Hematopoietic multipotent progenitor cell treated with erythropoietin and hydrocortisone succinate and interleukin-3 and kit ligand, for 6 days (in vitro differentiated cells): ENCODE data around the gene HELZ.

Source experiments
- DNase-seq: peaks from one replicate; pipeline ENCODE4 v3.0.0-alpha.2; 2015

The HELZ gene

DNA sequence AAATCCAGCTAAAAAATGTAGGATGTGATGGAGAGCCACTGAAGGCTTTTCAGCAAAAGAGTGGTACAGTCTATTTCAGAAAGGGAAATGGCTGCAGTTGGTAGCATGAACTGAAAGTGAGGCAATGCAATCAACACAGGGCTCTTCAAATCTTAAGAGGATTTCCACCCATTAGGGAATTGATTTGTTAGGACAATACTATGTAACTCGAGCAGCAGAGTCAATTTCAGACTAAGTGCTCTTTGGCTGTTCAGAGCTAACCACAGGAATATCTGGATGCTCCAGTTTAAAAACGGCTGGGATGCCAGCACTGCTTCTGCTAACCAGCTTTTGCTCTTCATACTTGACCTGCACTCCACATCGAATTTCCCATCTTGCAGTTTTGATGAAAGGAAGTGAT lies 176.0 kb downstream of the HELZ start:
- no peak for DNase-seq

DNA sequence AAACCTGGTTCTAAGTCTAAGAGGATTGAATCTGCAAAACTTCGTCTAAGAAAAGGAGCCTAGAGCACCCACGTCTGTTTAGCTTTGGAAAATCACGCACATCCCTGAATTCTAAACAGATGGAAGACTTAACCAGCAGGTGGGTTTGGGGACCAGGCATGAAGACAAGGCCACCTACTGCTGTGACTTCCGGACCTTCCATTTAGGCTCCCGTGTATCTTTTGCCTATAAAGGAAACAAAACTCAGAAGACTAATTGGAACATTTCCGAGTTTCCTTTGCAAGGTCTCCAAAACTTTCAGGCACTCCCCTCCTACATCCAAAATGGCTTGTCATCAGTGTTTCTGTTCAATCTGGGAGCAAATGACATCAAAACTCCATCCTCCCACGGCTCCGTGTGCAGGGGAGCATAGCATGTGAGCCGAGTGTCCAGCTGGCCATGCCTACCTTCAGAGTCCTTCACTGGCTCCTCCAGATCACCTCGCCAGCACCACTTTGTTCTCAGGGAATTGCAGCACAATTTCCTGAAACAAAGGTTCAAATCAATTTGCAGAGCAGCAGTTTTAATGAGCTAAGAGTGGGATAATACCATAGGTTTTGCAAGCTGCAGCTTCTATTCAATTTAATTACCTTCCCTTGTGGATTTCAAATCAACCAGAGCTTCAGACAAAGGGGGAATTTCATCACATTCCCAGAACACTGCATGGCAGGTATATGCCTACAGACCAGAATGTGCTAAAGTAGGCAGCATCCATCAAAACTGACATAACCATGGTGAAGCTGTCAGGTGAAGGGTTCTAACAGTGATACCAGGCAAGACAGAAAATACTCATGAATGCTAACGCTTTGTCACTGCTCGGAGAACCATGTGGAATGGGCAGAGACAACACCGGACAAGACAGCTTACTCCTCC lies 177.2 kb downstream of the HELZ start:
- no peak for DNase-seq

DNA sequence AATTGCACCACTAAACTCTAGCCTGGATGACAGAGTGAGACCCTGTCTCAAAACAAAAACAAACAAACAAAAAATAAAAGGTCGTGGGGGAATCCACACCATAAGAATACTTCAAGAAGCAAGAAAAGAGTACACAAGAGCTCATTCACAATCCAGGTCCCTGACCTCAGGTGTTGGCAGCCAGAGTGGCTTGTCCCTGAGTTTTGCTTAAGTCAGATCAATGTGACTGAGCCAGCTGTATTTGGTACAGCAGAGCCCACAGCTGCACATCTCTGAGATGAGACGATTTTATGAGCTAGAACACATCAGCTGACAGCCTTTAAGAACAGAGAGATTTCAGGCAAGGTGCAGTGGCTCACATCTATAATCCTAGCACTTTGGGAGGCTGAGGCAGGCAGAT lies 178.3 kb downstream of the HELZ start:
- DNase-seq, result no peak

DNA sequence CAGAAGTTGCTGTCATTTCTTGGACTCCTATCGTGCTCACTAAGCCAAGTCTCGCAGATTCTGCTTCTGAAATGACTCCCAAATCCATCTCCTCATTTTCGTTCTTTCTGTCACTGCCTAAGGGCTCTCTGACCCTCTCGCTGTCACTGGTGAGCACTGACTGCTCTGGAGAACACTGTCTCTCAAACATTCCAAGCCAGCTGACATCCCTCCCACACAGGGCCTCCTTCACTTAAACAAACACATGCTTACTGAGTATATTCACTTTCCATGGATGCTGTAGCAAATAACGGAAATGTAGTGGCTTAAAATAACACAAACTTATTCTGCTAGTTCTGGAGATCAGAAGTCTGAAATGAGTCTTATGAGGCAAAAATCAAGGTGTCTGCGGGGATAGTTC lies 181.9 kb downstream of the HELZ start:
- DNase-seq, result no peak

DNA sequence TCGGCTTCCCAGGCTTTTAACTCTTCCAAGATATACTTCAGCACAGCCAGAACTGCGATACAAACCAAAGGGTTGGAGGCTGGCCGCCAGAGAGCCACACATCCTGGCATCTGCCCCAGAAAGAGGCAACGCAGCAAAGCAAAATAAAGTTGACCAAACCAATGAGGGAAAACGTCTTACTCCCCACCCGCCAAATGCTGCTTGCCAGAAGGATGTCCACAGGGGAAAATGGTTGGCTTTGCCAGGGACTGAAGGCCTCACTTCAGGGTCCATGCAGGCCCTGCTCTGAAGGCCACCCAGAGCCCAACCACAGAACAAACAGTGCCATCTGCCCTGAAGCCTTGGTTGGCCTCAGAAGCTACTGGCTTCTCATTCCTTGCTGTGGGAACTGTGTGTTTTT lies 185.6 kb downstream of the HELZ start:
- no peak for DNase-seq

DNA sequence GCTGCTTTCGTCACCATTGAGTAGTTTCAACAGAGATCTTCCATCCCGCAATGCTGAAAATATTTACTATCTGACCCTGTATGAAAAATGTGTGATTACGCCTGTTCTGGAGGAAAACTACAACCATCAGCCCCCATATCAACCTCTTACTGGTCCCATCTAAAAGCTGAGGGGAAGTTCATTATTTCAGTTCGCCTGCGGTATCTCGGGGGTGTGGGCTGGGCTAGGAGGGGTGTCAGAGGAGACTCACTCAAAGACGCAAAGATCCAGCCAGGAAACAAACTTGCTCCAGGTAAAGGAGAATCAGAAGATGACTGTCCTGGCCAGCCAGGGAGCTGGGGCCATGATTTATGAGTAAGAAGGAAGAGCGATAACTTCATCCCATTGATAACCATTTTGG lies 187.0 kb downstream of the HELZ start:
- DNase-seq, result no peak

DNA sequence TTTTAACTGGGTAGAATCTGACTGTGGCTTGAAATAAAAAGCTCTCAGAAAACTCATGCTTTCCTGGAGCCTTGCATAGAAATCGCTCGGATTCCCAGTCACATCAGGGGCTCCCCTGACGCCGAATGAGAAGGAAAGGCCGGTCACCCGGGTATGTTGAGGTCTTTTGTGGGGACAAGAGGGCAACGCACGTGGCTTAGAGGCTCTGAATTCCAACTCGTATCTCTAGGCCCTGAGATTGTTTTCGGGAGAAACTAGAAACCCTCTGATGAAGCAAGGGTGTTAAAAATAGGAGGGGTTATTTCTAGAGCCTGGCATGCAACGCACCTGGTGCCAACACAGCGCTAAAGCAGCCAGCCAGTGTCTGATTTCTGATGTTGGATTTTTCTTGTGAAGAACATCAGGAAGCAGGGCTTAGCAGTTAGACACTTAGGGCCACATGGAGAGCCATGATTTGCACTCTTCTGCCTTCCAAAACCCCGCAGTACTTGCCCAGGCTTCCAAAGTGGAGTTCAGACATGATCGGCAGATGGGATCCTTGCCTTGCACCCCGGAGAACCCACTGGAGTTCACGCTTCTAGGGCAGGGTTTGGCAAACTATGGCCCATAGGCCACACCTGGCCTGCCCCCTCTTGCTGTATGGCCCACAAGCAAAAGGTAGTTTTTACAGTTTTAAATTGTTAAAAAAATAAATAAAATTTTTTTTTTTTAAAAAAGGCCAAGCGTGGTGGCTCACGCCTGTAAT lies 188.1 kb downstream of the HELZ start:
- DNase-seq, result no peak

DNA sequence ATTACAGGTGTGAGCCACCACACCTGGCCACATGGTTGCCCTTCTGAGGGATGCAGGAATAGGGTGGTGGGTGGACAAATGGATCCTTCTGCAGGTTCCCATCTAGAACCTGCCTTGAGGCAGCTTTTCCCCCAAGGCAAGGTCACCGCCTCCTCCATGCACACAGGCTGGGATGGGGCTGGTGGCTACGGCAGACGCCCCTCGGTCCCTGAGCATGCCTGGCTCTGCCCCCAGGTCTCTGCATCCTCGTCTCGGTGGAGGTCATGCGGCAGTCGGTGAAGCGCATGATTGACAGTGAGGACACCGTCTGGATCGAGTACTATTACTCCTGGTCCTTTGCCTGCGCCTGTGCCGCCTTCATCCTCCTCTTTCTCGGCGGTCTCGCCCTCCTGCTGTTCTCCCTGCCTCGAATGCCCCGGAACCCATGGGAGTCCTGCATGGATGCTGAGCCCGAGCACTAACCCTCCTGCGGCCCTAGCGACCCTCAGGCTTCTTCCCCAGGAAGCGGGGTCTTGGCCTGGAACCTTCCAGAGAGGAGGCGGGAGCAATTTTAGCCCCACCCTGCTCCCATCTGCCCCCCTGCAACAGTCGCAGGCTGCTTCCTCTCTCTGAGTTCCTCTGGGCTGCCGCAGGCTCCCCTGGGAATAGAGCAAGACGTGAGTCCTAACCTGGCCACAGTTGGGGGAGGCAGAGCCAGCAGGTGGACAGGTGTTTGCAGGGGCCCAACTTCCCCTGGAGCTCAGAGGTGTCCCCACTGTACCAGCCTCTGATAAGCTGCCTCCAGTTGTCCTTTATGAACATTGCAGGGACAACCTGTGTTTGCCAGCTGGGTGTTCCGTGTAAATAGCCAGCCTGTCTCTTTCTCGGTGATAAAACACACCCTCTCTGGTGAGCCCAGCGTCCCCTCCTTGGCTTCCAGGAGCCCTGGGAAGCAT lies 188.9 kb downstream of the HELZ start:
- DNase-seq, result no peak

DNA sequence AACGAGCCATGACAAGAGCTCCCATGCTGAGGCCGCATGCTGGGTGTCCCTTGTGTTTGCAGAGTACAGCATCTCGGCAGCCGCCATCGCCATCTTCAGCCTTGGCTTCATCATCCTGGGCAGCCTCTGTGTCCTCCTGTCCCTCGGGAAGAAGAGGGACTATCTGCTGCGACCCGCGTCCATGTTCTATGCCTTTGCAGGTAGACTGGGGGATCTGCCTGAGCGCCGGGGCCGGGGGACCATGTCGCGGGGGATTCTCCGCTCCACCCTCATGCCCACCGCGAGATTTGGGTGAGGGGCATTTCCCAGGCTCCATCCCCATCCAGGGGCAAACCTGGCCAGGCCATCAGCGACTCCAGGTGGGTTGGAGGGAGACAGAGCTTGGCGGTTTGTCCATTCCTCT lies 190.0 kb downstream of the HELZ start:
- no peak for DNase-seq

DNA sequence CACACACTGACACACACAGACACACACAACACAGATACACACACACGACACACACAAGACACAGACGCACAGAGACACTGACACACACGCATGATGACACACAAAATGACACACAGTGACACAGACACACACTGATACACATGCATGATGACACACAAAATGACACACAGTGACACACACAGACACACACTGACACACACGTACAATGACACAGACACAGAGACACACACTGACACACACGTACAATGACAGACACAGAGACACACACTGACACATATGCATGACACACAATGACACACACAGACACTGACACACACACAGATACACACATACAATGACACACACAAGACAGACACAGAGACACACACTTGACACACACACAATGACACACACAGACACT lies 190.4 kb downstream of the HELZ start:
- no peak for DNase-seq

DNA sequence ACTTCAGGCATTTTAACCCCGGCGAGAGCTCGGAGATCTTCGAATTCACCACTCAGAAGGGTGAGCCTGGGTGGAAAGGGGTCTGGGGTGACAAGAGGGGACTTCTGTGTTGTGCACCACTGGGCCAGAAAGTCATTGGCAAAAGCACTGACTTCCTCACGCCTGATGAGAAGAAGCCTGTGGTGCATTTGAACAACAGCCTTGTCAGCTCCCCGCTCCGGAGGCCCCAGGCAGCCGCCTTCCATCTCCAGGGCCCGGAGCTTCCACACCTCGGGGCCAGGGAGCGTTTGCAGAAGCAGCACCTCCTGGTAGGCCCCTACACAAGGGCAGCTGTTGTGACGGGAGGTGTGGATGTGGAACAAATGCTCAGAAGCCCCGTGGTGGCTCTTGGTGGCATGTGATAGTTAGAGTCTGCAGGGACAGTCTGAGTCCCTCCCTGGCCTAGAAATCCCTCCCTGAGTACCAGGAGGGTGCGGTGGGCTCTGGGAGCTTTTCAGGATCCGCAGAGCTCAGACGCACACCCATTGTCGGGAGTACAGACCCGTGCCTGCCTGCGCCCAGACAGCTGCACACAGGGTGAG lies 190.9 kb downstream of the HELZ start:
- DNase-seq, result no peak

DNA sequence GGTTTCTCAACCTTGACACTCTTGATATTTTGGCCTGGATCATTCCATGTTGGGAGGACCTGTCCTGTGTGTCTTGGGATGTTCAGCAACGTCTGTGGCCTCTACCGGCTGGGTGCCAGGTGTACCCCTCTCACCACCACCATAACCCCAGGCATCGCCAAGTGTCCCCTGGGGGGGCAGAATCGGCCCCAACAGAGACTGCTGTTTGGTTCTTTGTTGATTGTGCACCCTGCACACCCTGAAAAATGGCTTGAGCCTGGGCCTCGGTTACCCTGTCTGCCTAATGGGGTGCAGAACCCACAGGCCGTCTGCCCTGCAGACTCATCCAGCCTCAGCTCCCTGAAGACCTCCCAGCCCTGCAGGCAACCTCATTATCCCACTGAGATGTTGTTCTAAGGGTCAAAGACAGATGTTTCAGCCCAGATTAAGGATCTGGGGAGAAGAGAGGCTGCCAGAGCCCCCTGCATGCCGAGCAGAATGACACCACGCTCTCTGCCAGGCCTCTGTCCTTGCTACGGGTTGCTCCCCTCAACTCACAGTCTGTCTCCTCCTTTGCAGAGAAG lies 191.5 kb downstream of the HELZ start:
- DNase-seq, result no peak

DNA sequence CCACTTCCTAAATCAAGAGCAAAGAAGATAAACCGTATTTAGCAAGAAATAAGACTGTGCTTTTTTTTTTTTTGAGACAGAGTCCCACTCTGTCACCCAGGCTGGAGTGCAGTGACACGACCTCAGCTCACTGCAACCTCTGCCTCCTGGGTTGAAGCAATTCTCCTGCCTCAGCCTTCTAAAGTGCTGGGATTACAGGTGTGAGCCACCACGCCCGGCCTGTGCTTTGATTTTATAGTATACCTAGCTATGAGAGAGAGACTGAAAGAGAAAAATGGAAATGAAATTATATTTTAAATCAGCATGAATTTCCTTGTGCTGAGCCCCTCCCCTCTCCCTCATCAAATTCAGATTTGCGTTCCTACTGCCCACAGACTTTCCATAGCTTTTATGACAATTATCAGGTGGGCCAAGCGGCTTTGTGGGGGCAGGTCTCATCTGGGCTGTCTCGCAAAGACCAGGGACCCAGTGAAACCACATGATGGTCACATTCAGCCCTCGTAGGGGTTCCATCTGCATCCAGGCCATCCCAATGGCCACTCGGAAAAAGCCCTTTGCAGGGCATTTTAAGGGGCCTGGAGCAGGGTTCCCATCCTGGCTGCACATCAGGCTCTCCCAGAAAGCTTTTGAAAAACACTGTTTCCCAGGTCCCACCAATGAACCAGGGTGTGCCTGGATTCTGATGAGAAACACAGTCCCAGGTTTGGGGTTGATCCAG lies 192.1 kb downstream of the HELZ start:
- DNase-seq, result no peak

DNA sequence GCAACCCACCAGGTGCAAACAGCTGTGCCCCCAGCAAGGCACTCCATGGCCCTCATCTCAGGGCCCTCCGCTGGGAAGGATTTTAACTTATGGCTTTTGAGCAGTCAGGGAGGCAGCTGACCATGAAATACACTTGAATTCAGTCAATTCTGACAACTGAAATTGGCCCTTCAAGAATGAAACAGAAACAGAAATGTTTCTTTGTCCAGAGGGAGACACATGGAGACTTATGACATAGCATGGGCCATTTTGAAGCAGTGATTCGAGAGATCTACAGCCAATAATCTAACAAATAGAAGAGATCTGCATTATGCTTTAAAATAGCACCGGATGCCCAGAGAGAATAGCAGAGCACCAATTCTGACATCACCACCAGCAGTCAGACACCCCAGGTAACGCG lies 193.2 kb downstream of the HELZ start:
- no peak for DNase-seq

DNA sequence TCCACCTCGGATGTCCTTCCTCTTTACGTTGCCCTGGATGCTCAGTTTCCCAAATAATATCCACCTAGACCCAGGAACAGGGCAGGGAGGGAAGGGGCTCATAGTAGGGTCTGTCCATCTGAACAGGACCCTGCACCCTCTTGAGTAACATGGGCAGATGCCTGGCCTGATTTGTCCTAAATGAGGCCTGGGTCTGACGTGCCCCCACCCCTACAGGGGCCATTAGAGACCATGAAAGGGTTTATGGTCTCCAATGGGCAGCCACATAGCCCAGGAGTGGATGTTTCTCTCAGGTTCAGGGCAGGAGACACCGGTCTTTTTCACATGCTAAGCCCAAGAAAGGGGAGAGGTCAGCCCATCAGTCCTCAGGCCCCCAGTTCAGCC lies 193.8 kb downstream of the HELZ start:
- DNase-seq, result no peak

DNA sequence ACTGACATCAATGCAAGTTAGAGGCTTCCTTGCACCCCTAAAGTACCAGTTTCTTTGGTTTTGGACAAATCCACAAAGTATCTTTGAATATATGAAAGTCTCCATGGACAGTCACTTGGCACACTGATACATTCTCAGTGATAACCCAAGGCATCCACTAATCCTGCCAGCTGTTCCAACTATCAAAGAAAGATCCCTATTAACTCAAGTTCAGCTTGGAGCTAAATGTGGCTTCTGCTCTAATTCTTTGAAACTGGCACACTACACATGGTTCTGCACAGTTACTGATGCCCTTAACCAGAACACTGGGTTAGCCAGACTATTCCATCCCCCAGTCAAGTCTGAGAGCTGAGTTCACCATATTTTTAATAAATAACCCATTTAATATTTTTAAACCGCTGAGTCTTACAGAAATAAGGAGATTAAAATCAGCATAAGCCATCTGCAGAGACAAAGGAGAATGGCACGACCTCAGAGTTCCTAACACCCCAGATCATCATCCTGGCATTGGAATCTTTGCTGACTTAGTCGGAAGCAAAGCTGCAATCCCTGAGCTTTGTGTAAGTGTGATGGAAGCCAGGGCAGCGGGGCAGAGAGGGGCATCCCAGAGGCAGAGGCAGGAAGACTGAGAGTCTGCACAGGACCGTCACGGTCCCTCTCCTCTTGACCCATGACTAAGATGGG lies 194.4 kb downstream of the HELZ start:
- DNase-seq, result no peak

DNA sequence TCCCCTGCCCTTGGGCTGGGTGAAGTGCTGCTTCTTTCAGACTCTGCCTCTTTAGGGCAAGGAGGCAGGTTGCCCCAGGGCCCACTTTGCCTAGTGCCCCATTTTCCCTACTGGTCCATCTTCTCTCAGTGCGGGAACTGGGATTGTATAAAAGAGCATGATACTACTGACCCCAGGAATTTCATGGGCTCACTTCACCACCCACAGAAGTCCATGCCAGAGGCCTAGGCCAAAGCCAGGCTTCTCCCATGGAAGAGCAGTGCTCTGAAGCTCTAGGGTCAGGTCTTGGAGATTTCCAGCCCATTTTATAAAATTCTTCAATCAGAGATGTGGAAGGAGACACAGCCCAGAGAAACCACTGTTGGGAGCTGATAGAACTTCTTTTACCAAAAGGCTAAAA lies 194.9 kb downstream of the HELZ start:
- no peak for DNase-seq

DNA sequence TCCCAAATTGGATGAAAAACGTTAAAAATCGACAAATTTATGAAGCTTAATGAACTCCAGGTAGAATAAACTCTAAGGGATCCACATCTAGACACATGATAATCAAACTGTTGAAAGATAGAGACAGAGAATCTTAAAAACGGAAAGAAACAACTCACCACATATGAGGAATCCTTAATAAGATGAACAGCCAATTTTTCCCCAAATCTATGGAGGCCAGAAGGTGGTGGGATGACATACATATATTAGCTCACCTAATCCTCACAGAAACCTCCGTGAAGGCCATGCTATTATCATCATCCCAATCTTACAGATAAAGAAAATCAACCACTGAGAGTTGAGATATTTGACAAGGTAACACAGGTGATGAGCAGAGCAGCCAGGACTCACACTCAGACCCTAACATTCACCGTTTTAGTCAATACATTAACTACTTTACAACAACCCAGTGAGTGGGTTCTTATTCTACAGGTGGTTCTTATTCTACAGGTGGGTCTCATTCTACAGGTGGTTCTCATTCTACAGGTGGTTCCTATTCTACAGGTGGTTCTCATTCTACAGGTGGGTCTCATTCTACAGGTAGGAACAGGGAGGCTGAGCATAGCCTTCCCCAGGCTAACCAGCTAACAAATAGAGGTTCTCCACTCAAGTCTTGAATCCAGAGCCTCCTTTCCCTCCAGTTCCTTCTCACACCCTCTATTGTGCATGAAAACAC lies 195.8 kb downstream of the HELZ start:
- peak; percentile 6 for DNase-seq

DNA sequence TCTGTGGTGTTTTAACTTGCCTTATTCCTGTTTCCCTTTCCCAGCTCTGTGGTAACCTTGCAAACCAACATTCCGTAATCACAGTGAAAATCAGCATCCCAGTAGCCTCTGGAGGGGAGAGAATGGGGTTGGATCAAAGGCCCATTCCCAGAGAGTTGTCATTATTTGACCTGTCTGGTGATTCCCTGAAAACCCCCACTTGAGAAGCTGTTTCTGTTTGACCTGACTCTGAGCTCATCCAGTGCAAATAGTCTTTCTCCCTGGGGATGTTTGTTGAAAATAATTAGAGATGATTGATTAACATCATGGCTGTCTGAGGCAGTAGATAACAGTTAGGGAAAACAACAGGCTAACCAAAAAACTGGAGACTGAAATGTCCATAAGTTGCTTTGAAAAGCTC lies 197.6 kb downstream of the HELZ start:
- DNase-seq, result no peak

DNA sequence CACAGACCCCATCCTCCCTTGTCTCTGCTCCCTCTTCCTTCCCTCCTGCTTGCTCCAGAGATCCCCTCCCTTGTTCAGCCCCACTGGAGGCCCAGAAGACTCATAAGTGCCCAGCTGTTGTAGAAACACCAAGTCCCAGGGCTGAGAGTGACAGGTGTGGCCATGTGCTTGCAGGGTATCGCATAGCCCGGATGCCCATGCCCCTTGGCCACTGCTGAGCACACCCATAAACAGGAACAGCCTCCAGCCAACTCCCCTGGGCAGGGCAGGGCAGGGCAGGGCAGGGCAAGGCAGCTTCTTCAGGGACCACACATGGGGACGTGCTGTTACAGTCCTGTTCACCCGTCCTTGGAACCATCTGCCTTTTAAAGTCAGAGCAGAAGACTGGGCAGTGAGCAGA lies 198.6 kb downstream of the HELZ start:
- no peak for DNase-seq

DNA sequence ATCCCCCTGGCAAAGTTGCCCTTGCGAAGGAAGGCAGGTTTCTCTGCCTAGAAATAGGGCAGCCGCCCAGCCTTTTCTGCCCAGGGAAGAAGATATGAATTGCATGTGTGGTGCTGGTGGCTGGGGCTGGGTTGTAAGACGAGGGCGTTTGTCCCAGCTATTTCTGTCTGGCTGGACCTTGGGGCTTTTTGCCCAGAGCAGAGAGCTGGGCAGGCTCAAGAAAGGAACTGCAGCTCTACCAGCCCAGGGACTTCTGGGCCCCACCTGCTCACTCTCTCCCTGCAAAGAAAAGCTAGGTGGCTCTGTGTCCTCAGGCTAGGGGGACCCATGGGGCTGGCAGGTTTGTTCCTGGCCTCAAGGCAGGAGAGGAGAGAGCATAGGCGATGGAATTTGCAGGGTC lies 200.1 kb downstream of the HELZ start:
- no peak for DNase-seq
